ENCODE measurements around the gene JUP.

JUP gene

DNA sequence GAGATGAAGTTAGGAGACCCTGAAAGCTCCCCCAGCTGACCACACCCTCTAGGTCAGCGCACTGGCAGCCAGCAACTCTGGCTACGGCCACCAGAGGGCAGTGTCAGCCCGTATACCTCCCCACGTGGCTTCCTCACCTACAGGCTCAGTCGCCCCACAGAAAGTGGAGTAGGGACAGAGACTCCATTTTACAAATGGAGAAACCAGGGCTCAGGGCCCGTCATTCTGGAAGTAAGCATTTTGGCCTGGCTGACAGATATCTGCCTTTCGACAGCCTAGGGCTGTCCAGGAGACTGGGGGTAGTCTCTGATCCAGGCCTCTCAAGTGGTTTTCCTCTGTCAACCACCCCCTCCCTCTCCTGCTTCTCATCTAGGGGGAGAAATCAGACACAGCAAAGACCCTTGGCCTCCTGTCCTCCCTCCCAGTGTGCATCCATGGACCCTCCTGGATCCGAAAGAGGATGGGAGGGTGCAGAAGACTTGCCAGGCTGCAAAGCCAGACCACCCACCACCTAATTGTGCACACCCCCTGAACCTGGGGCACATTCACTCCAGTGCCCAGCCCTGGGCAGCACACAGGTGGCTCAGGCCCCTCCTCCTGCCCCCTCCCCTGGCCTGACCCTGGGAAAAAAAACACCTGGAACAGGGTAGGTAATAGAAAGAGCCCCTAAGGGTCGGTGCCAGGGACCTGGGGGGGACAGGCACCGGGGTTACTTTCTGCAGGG is 48.3 kb downstream of the JUP start:
- H3K36me3 Mint-ChIP-seq, result no peaks in the 10 kb centered on the region
- ATAC-seq (replicated peaks) (peak; percentile 91 to 93), DNase-seq (peak; percentile 73)
- H3K27ac Mint-ChIP-seq, result no peak overlapping the region
- no peak overlapping the region for H3K4me3 Mint-ChIP-seq
- no peaks in the 10 kb centered on the region for H3K9me3 Mint-ChIP-seq
- H3K4me1 Mint-ChIP-seq, result peaks cover 12 to 27% of the 10 kb centered on the region in 2 donors
- H3K27me3 Mint-ChIP-seq, result peaks cover 37 to 55% of the 10 kb centered on the region in 2 donors

DNA sequence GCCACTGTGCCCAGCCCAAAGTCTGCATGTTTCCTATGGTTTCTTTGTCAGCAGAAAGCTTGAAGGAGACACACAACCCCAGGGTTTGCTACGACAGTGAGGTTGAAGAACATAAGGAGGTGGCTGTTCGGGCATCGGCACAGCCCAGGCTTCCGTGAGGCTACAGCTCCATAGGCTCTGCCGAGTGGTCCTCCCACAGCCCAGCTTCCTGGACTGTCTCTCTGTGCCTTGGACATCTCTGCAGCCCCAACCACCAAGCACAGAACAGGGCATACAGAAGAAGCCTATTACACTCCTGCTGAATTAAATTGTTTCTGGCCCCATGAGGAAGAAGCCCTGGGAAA is 48.9 kb downstream of the JUP start:
- Mint-ChIP-seq H3K36me3 (no peaks in the 10 kb centered on the region), H3K4me3 (no peak overlapping the region), H3K9me3 (no peaks in the 10 kb centered on the region), H3K4me1 (peaks cover 12 to 28% of the 10 kb centered on the region in 2 donors), H3K27me3 (peaks cover 40 to 59% of the 10 kb centered on the region in 2 donors), H3K27ac (no peak overlapping the region)
- no peak for DNase-seq
- peak; percentile 20 to 21 for ATAC-seq (replicated peaks)

DNA sequence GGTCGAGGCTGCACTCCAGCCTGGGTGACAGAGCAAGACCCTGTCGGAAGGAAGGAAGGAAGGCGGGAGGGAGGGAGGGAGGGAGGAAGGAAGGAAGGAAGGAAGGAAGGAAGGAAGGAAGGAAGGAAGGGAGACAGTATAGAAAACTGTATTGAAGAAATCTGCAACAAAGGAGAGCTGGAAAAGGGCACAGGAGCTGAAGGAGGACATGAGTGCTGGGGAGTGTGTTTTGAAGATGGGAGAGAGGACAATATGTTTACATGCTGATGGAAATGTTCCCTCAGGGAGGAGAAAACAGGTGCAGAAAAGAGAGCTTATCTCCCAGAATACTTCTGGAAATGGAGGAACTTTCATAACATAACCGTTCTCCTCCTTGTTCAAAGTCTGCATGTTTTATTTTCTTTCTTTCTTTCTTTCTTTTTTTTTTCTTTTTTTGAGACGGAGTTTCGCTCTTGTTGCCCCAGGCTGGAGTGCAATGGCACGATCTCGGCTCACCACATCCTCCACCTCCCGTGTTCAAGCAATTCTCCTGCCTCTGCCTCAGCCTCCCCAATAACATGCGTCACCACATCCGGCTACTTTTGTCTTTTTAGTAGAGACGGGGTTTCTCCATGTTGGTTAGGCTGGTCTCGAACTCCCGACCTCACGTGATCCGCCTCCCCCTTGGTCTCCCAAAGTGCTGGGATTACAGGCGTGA is 49.4 kb downstream of the JUP start:
- H3K27me3 Mint-ChIP-seq, result peaks cover 44 to 65% of the 10 kb centered on the region in 2 donors
- no peaks in the 10 kb centered on the region for H3K36me3 Mint-ChIP-seq
- ATAC-seq (replicated peaks), result no peak
- no peaks in the 10 kb centered on the region for H3K9me3 Mint-ChIP-seq
- peaks cover 12 to 28% of the 10 kb centered on the region in 2 donors for H3K4me1 Mint-ChIP-seq
- H3K4me3 Mint-ChIP-seq, result no peak overlapping the region
- H3K27ac Mint-ChIP-seq, result no peak overlapping the region
- no peak for DNase-seq

DNA sequence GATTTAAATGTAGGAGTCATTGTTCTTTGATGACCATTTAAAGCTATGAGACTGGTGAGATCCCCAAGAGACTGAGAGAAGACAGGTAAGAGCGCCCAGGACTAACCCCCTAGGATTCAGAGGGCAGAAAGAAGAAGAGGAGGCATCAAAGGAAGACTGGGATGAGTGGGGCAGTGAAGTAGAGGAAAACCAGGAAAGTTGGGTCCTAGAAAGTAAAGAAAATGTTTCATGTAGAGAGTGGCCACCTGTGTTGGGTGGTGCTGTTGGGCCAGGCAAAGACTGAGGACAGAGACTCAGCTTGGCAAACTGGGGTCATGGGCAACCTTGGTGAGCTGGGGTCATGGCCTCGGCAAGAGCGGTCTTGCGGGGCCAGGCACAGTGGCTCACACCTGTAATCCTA is 50.8 kb downstream of the JUP start:
- Mint-ChIP-seq H3K4me1 (peaks cover 17 to 28% of the 10 kb centered on the region in 2 donors), H3K36me3 (no peaks in the 10 kb centered on the region), H3K4me3 (no peak overlapping the region), H3K27ac (no peak overlapping the region), H3K27me3 (peaks cover 55 to 77% of the 10 kb centered on the region in 2 donors), H3K9me3 (no peaks in the 10 kb centered on the region)
- ATAC-seq (replicated peaks) (no peak), DNase-seq (no peak)

DNA sequence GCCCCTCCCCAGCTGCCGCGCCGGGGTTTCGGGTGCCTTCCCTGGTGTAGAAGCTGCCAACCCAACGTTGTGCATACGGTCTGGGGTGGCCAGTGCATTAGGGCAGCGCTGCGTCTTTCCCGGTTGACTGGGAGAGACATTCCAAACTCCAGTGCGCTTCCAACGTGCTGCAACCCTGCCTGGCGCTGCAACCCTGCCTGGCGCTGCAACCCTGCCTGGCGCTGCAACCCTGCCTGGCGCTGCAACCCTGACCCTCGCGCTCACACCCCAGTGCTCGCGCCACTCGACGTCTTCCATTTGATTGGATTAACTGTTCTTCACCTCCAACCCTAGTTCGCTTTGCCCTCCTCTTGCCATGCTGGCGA is 51.6 kb downstream of the JUP start:
- no peaks in the 10 kb centered on the region for H3K9me3 Mint-ChIP-seq
- H3K36me3 Mint-ChIP-seq, result no peaks in the 10 kb centered on the region
- peaks cover 59 to 86% of the 10 kb centered on the region in 2 donors for H3K27me3 Mint-ChIP-seq
- ATAC-seq (replicated peaks), result peak; percentile 17 to 21
- DNase-seq, result no peak
- peak overlapping the region; percentile 73 to 77 for H3K4me3 Mint-ChIP-seq
- no peak overlapping the region for H3K27ac Mint-ChIP-seq
- peaks cover 17 to 28% of the 10 kb centered on the region in 2 donors for H3K4me1 Mint-ChIP-seq

DNA sequence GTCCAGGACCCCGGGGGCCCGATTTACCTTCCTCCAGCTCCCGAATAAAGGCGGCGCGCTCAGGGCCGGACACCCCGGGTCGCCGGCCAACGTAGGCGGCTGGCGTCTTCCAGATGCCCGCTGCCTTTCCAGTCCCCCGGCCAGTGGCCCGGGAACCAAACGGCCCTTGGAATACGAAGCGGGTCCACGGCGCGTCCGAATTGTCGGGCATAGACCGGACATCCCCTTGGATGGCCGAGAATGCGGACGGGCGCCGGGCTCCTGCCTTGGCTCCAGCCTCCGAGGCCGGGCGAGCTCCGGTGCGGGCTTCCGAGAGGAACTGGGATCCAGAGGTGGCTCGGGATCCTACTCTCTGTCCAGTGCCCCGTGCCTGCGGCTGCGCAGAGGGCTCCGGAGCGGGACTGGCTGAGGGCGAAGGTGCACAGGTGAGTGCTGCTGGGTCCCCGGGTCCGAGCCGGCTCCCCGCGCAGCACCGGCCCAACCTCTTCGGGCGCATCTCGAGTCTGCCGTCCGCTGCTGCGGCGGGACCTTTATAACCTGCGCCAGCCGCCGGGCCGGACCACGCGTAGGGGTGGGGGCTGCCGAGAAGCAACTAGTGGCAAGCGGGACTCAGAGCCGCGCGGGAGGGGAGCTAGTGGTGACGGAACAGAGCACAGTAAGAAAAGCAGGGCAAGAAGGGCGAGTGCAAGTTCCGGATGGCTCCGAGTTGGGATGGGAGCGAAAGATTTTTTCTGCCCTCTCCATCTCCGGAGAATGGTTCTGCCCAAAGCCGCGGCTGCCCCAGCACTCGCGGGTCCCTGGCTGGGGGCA is 52.2 kb downstream of the JUP start, which contains the start of gene HAP1:
TSS of gene HAP1 (minus strand) at position 505 of the 810 bp plus-strand sequence. CDS start at position 496, 9 bp downstream.
- DNase-seq (peak; percentile 18), ATAC-seq (replicated peaks) (peak; percentile 41 to 45)
- no peaks in the 10 kb centered on the region for H3K36me3 Mint-ChIP-seq
- no peaks in the 10 kb centered on the region for H3K9me3 Mint-ChIP-seq
- H3K27me3 Mint-ChIP-seq, result peaks cover 59 to 85% of the 10 kb centered on the region in 2 donors
- peak within 1 kb of the TSS; percentile 51 for H3K27ac Mint-ChIP-seq
- H3K4me3 Mint-ChIP-seq, result peak within 1 kb of the TSS; percentile 73 to 77
- H3K4me1 Mint-ChIP-seq, result peaks cover 17 to 28% of the 10 kb centered on the region in 2 donors

DNA sequence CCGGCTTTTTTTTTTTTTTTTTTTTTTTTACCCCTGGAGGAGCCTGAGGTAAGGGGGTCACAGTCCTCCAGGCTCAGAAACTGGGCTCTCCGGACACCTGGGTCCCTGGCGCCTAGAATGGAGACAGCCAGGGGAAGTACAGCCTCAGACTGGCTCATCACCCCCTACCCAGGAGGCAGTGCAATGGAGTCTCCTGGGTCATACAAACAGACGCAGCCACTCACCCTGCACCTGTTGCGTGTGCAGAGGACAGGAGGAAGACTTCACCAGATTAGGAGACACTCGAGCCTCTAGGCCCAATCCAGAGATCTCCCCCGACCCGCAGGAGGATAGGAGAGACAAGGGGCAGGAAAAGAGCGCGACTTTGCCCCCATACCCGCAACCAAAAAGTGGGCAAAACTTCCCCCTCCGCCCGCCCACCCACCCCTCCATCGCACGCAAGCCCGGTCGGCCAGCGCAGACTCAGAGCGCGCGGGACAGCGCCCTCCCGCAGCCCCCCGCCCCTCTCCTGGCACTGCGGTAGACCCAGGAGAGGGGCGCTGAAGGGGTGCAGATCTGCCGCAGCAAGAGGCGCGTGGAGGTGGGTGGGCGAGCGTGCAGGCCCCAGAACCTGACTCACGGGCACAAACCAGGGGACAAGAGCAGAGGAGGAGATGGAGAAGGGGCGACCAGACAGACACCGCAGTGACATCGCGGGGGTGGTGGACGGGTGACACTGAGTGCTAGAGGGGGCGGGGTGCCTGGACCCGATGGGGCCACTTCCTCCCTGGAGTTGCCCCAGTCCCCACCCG is 53.0 kb downstream of the JUP start:
- peak overlapping the region; percentile 51 for H3K27ac Mint-ChIP-seq
- peaks cover 59 to 87% of the 10 kb centered on the region in 2 donors for H3K27me3 Mint-ChIP-seq
- no peak for DNase-seq

DNA sequence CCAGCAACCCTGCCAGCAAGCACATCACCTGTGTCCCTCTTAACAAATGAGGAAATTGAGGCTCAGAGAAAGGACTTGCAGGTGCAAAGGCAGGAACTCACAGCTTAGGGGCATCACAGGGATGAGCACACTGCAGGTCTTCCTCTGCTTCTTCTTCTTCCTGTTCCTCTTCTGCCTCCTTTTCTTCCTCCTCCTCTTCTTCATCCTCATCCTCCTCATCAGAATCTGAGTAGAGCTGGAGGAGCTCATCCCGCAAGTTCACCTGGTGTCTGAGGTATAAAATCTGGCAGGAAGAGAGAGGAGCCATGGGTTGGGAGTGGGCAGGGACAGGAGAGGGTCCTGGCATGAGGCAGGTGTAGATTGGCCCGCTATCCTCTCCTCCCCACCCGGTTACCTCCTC is 54.7 kb downstream of the JUP start:
- H3K36me3 Mint-ChIP-seq, result no peaks in the 10 kb centered on the region
- H3K9me3 Mint-ChIP-seq, result no peaks in the 10 kb centered on the region
- no peak for DNase-seq
- H3K4me3 Mint-ChIP-seq, result no peak overlapping the region
- peaks cover 50 to 79% of the 10 kb centered on the region in 2 donors for H3K27me3 Mint-ChIP-seq
- ATAC-seq (replicated peaks), result no peak
- peaks cover 17 to 21% of the 10 kb centered on the region in 2 donors for H3K4me1 Mint-ChIP-seq
- no peak overlapping the region for H3K27ac Mint-ChIP-seq

More for the DNA sequence above, 53.0 kb downstream of the JUP start:
- no peaks in the 10 kb centered on the region for H3K9me3 Mint-ChIP-seq
- peaks cover 17 to 28% of the 10 kb centered on the region in 2 donors for H3K4me1 Mint-ChIP-seq
- no peak for ATAC-seq (replicated peaks)
- H3K4me3 Mint-ChIP-seq, result peak overlapping the region; percentile 57 to 77
- no peaks in the 10 kb centered on the region for H3K36me3 Mint-ChIP-seq

DNA sequence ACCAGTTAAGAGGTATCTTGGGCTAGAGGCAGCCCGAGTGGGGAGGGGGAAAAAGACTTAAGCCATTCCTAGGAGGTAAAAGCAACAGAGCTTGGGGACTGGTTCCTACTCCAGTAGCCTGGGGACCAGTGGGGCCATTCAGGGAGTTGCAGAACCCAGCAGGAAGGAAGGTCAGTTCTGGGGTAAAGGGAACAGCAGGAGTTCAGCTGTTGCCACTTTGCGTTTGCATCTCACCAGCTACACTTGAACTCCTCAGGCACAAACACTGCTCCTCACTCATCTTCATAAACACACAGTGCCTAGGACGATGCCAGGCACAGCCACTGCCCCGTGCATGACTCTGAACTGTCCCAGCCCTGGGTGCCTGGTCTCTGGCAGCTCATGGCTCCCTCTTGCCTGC is 56.0 kb downstream of the JUP start:
- H3K4me1 Mint-ChIP-seq, result peaks cover 17 to 21% of the 10 kb centered on the region in 2 donors
- peaks cover 38 to 66% of the 10 kb centered on the region in 2 donors for H3K27me3 Mint-ChIP-seq
- H3K36me3 Mint-ChIP-seq, result no peaks in the 10 kb centered on the region
- no peak overlapping the region for H3K27ac Mint-ChIP-seq
- ATAC-seq (replicated peaks) (no peak), DNase-seq (no peak)
- no peaks in the 10 kb centered on the region for H3K9me3 Mint-ChIP-seq
- H3K4me3 Mint-ChIP-seq, result no peak overlapping the region

DNA sequence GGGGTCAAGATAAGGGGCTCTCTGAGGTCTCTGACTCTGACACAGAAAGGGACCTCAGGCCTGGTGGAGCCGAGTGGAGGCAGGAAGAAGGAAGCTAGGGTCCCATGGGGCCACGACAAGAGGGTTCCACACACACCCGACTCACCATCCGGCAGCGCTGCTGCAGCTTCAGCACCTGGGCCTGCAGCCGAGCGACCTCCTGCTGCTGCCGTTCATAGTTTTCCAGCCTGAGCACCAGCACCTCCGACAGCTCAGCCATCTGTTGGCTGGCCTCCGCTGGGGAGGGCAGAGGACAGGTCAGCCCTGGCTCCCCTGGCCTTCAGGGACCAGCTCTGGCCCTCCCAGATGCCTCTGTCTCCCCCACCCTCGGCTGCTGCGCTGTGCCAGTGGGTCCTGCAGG is 58.5 kb downstream of the JUP start:
- ATAC-seq (replicated peaks) (peak in 1 of 2 donors; percentile 43), DNase-seq (no peak)
- Mint-ChIP-seq H3K9me3 (no peaks in the 10 kb centered on the region), H3K36me3 (no peaks in the 10 kb centered on the region), H3K4me3 (no peak overlapping the region), H3K27ac (no peak overlapping the region), H3K27me3 (peaks cover 24 to 49% of the 10 kb centered on the region in 2 donors), H3K4me1 (peaks cover 0 to 8% of the 10 kb centered on the region in 2 donors)

DNA sequence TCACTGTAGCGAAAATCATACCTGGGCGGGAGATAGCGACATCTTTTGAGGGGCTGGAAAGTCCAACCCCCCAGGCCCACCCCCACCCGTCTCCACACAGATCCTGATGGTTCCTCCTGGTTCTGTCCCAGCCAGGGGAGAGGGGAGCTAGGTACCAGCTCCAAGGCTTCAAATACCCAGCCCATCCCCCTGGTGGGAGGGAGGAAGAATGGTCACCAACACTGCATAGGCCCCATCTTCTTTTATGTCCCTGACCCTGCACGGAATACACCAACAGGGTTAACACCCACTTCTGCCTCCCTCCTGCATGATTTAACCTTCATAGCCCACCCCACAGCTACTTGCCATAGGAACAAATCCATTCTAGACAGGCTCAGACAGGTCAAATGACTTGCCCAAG is 61.4 kb downstream of the JUP start:
- H3K27ac Mint-ChIP-seq, result no peak overlapping the region

DNA sequence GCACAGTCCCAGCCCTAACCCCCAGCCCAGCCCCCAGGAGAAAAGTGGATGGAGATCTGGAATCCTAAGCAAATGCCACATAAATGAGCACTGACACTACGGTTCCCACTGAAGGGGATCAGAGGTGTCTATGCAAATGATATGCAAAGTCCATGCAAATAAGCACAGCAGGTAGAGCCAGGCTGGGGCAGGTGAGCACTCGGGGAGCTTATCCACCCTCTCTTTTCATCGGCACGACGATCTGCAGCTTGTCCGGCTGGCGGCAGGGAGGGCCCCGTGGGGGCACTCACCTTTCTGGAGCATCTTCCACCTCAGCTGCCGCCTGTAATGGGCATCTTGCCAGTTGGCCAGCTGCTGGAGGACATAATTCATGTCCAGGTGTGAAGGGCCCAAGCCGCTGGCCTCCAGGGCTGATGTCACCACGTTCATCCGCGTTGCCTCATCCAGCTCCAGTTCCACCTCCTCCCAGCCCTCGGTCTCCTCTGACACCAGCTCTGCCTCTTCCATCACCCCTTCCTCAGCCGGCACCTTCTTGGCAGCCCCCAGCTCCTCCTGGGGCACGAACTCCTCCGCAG is 61.9 kb downstream of the JUP start:
- DNase-seq (no peak), ATAC-seq (replicated peaks) (no peak)
- Mint-ChIP-seq H3K27ac (no peak overlapping the region), H3K4me1 (peaks cover 0 to 3% of the 10 kb centered on the region in 2 donors), H3K36me3 (no peaks in the 10 kb centered on the region), H3K27me3 (peaks cover 13 to 26% of the 10 kb centered on the region in 2 donors), H3K4me3 (no peak overlapping the region), H3K9me3 (no peaks in the 10 kb centered on the region)

More for the DNA sequence above, 61.4 kb downstream of the JUP start:
- DNase-seq (no peak), ATAC-seq (replicated peaks) (no peak)
- no peak overlapping the region for H3K4me3 Mint-ChIP-seq
- H3K9me3 Mint-ChIP-seq, result no peaks in the 10 kb centered on the region
- H3K36me3 Mint-ChIP-seq, result no peaks in the 10 kb centered on the region
- H3K27me3 Mint-ChIP-seq, result peaks cover 13 to 31% of the 10 kb centered on the region in 2 donors
- peaks cover 0 to 3% of the 10 kb centered on the region in 2 donors for H3K4me1 Mint-ChIP-seq

DNA sequence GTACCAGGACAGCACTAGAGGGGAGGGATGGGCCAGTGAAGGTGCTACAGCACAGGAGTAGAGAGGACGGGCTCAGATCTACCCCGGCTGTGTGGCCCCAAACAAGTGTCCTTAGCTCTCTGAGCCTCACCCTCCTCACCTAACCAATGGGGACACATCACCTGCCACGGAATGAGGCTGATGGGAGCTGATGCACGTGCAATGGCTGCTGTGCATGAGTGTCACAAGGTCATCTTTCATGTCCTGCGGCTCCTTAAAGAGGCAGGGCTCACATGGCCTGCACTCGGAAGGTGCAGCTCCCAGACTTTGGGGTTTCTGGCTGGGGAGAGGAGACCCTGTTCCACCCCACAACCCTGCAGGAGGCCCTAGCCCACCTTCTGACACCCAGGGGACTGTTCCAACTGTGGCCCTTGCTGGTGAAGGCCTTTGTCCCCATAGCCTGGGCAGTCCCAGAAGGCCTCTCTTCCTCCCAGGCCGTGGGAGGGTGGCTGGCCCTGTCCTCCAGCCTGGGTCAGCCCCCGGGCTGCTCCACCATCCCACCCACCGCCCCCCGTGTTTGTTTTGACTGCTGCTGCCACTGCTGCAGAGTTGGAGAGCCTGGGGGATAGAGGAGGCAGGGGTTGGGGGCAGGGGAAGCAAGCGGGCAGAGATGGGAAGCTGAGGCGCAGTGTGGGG is 62.6 kb downstream of the JUP start:
- H3K36me3 Mint-ChIP-seq, result no peaks in the 10 kb centered on the region
- no peak for ATAC-seq (replicated peaks)
- no peak for DNase-seq
- no peaks in the 10 kb centered on the region for H3K9me3 Mint-ChIP-seq
- no peak overlapping the region for H3K27ac Mint-ChIP-seq
- H3K4me3 Mint-ChIP-seq, result no peak overlapping the region
- H3K4me1 Mint-ChIP-seq, result peaks cover 0 to 3% of the 10 kb centered on the region in 2 donors
- H3K27me3 Mint-ChIP-seq, result peaks cover 13 to 25% of the 10 kb centered on the region in 2 donors

All from stimulated activated naive B cell treated with anti-CD40 and anti-IgM and Interleukin-4, amounts not matched to agents 10 μg/mL and 1 μg/mL and 100 μg/mL, for 72 hours (primary cell).